A549 (cell line): Measurements from ENCODE around the gene CENPL. TPM values are rescaled to one million over a fixed set of nuclear protein-coding genes. Genes with fewer than 3 reads are reported as not detected.
"Not testable (repeated sequence)": the region's sequence is repeated elsewhere in the genome, so short reads cannot be mapped to it uniquely, and the experiment has no call there.

ENCODE experiments used
- ATAC-seq, 2 experiments: fragments of 200-7000 bp in 1 of 2; fragments of >200 bp in 1 of 2; cut with Nextera tagmentation in 1 of 2; cut with Tn5 transposase in 1 of 2; 3 replicates each; pipeline versions ENCODE4 v1.8.0 to v1.9.1; 2018 to 2020; ENCODE audit warnings: mild to moderate bottlenecking in 1 of 2, moderate library complexity in 1 of 2
- CTCF ChIA-PET: fragments of 300-600 bp; sonication (Branson Sonifier 250); formaldehyde crosslinking; extraction: SDS; loops from one replicate; lab custom pipeline; 2021; ENCODE audit warnings: antibody characterized with exemption, inconsistent platforms; lab: Yijun Ruan, JAX
- POLR2A ChIA-PET: fragments of 350-600 bp; formaldehyde crosslinking; extraction: SDS; loops from one replicate; lab custom pipeline; 2021; ENCODE audit warnings: antibody characterized with exemption, inconsistent platforms; lab: Yijun Ruan, JAX
- DNase-seq, 2 experiments: peaks; one replicate each; pipeline versions ENCODE4 v3.0.0 to v3.0.0-alpha.2; 2011 to 2016; ENCODE audit warnings: low read depth in 1 of 2, low spot score in 1 of 2
- FAIRE-seq: peaks from 2 replicates; lab custom pipeline; 2011; peaks lifted over from hg19 to GRCh38; lab: Jason Lieb, UNC
- H3K27ac ChIP-seq, 2 experiments: fragments of >200 bp; sonication (Bioruptor Twin); formaldehyde crosslinking; 3 replicates each; pipeline ENCODE4 v1.5.1; 2016 to 2017
- H3K4me1 ChIP-seq: fragments of >200 bp; sonication (Bioruptor Twin); formaldehyde crosslinking; 3 replicates; pipeline ENCODE4 v1.6.1; 2016
- H3K4me2 ChIP-seq: fragments of >200 bp; sonication (Bioruptor Twin); formaldehyde crosslinking; 3 replicates; pipeline ENCODE4 v1.6.1; 2016
- H3K4me3 ChIP-seq: fragments of >200 bp; sonication (Bioruptor Twin); formaldehyde crosslinking; 3 replicates; pipeline ENCODE4 v1.5.1; 2016
- H3K9me3 ChIP-seq: fragments of >200 bp; sonication (Bioruptor Twin); formaldehyde crosslinking; 3 replicates; pipeline ENCODE4 v1.6.1; 2016
- EHMT2 ChIP-seq: fragments of 200-600 bp; sonication (generic); IDR thresholded peaks from 2 replicates; pipeline ENCODE4 v1.6.1; 2016; ENCODE audit warnings: antibody characterized with exemption, low read depth, mild to moderate bottlenecking, moderate library complexity
- EP300 ChIP-seq, 2 experiments: fragments of >200 bp; sonication (Bioruptor Twin); formaldehyde crosslinking; IDR thresholded peaks; 2 replicates in 1 of 2; 3 replicates in 1 of 2; pipeline ENCODE4 v1.6.1; 2016 to 2017
- FOSB ChIP-seq: fragments of 250-450 bp; sonication (Bioruptor Pico); IDR thresholded peaks from 2 replicates; pipeline ENCODE4 v1.5.0; 2020; ENCODE audit warnings: mild to moderate bottlenecking, moderate library complexity
- GATA3 ChIP-seq: IDR thresholded peaks from 2 replicates; pipeline ENCODE4 v1.6.1; 2012; ENCODE audit warnings: borderline replicate concordance
- HES2 ChIP-seq: fragments of >200 bp; sonication (Bioruptor Twin); formaldehyde crosslinking; IDR thresholded peaks from 2 replicates; pipeline ENCODE4 v1.6.1; 2016
- HMGXB4 ChIP-seq: fragments of 250-450 bp; sonication (Bioruptor Pico); IDR thresholded peaks from 2 replicates; pipeline ENCODE4 v1.5.0; 2021; ENCODE audit warnings: mild to moderate bottlenecking, moderate library complexity, borderline replicate concordance
- HOXA7 ChIP-seq: fragments of 250-450 bp; sonication (Bioruptor Pico); IDR thresholded peaks from 2 replicates; pipeline ENCODE4 v1.5.0; 2020; ENCODE audit warnings: mild to moderate bottlenecking, moderate library complexity
- JUN ChIP-seq, 2 experiments: fragments of >200 bp; sonication (Bioruptor Twin); formaldehyde crosslinking; IDR thresholded peaks; 2 replicates in 1 of 2; 3 replicates in 1 of 2; pipeline ENCODE4 v1.6.1; 2016 to 2017
- MAZ ChIP-seq: fragments of 150-350 bp; IDR thresholded peaks from 2 replicates; pipeline ENCODE4 v1.6.1; 2014; ENCODE audit warnings: antibody characterized with exemption, low read depth, low read length, borderline replicate concordance
- PBX3 ChIP-seq: IDR thresholded peaks from 2 replicates; pipeline ENCODE4 v1.6.1; 2012
- PHF8 ChIP-seq: fragments of 200-600 bp; sonication (generic); IDR thresholded peaks from 2 replicates; pipeline ENCODE4 v1.6.1; 2016; ENCODE audit warnings: low read depth, mild to moderate bottlenecking, antibody characterized with exemption, moderate library complexity, borderline replicate concordance
- POLR2A ChIP-seq: IDR thresholded peaks from 2 replicates; pipeline ENCODE4 v1.6.1; 2012; ENCODE audit warnings: mild to moderate bottlenecking, low read length
- POLR2AphosphoS2 ChIP-seq: conservative IDR thresholded peaks from 2 replicates; pipeline ENCODE4 v1.6.1; 2012; ENCODE audit warnings: low read length, improper control_type of control experiment, inconsistent platforms
- RAD21 ChIP-seq, 2 experiments: fragments of >200 bp in 1 of 2; sonication (Bioruptor Twin) in 1 of 2; formaldehyde crosslinking in 1 of 2; IDR thresholded peaks in 1 of 2; conservative IDR thresholded peaks in 1 of 2; 2 replicates in 1 of 2; 3 replicates in 1 of 2; pipeline ENCODE4 v1.6.1; 2012 to 2018; ENCODE audit warnings: inconsistent platforms in 1 of 2
- RARB ChIP-seq: fragments of 250-450 bp; sonication (Bioruptor Pico); IDR thresholded peaks from 2 replicates; pipeline ENCODE4 v1.8.0; 2021; ENCODE audit warnings: mild to moderate bottlenecking, moderate library complexity
- RCOR1 ChIP-seq: fragments of 150-350 bp; IDR thresholded peaks from 2 replicates; pipeline ENCODE4 v1.6.1; 2014; ENCODE audit warnings: antibody characterized with exemption, low read length, low read depth
- RNF2 ChIP-seq: fragments of 200-600 bp; sonication (generic); IDR thresholded peaks from 2 replicates; pipeline ENCODE4 v1.6.1; 2016; ENCODE audit warnings: low read depth, mild to moderate bottlenecking, antibody characterized with exemption, moderate library complexity, borderline replicate concordance
- TFCP2L1 ChIP-seq: fragments of 250-450 bp; sonication (Bioruptor Pico); IDR thresholded peaks from 2 replicates; pipeline ENCODE4 v1.5.0; 2021; ENCODE audit warnings: mild to moderate bottlenecking
- TP53 ChIP-seq: fragments of 250-450 bp; sonication (Bioruptor Pico); IDR thresholded peaks from 2 replicates; pipeline ENCODE4 v1.5.0; 2021; ENCODE audit warnings: mild to moderate bottlenecking, moderate library complexity
- ZC3H11A ChIP-seq: fragments of 450-650 bp; IDR thresholded peaks from 2 replicates; pipeline ENCODE4 v1.6.1; 2014; ENCODE audit warnings: antibody characterized with exemption, mild to moderate bottlenecking
- WGBS: methylation state at CpG from one replicate; pipeline ENCODE4 v1.1.6; 2017; ENCODE audit errors: missing lambda C conversion rate; 5-methylcytosine and 5-hydroxymethylcytosine counted together
- polyA plus RNA-seq, 4 experiments: library from polyadenylated mRNA; depleted of rRNA in 3 of 4; stranded (reverse); fragments of >200 nt; fragmentation: RNase III in 1 of 4; extraction: RNeasy Plus Mini Kit Qiagen cat#74134 plus additional on column Dnase treatment in 1 of 4; gene quantifications; 2 replicates in 3 of 4; 3 replicates in 1 of 4; pipeline ENCODE4 v1.2.3, GENCODE V29; 2011 to 2017

The CENPL gene
- polyA plus RNA-seq, 2 of the 4 experiments (the other 2 are of a cell fraction), result 10.8 to 20.2 TPM

DNA sequence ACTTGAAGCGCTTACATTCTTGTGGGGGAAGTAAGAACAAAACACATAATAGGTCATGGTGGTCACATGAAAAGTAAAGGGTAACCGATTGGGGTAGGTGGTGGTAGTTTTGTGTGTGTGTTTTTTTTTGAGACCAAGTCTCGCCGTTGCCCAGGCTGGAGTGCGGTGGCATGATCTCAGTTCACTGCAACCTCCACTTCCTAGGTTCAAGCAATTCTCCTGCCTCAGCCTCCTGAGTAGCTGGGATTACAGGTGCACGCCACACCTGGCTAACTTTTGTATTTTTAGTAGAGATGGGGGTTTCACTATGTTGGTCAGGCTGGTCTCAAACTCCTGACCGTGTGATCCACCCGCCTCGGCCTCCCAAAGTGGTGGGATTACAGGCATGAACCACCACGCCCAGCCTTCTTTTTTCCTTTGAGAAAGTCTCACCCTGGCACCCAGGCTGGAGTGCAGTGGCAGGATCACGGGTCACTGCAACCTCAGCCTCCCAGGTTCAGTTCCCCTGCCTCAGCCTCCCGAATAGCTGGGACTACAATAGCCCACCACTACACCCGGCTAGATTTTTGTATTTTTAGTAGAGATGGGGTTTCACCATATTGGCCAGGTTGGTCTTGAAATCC, 37.6 kb upstream of the CENPL start:
- not testable (repeated sequence) for H3K9me3 ChIP-seq, FAIRE-seq, DNase-seq, H3K4me2 ChIP-seq, H3K4me3 ChIP-seq
- peak overlapping the region in 1 of 2 experiments; percentile 43; a peak in 3 of 6 replicates for H3K27ac ChIP-seq
- ChIA-PET CTCF (interaction anchor here (0.6 to 1.4 kb wide), 4 partner anchors 355 to 442 kb away, joined by 3 to 5 read pairs (median 4); no protein-coding TSS in a partner anchor), POLR2A (interaction anchor here (1.1 kb wide), 1 partner anchor 38 kb away, joined by 3 read pairs; the partner anchor contains the start of gene DARS2)
- peaks cover 24% of the 10 kb centered on the region for H3K4me1 ChIP-seq
- 74% methylated on average over 13 of the region's 13 CpGs for WGBS
- TF ChIP-seq GATA3, result peak; percentile 37; the same call in 1 of the 2 replicates
- peak; percentile 26; the same call in 1 of the 2 replicates for TF ChIP-seq TFCP2L1 (CRISPR knock-in tag)
- peak; percentile 63; the same call in 1 of the 2 replicates for TF ChIP-seq TP53 (CRISPR knock-in tag)
- TF ChIP-seq RARB (CRISPR knock-in tag), result peak; percentile 81; the same call in 1 of the 2 replicates
- TF ChIP-seq HOXA7 (CRISPR knock-in tag), result peak; percentile 74; the same call in 1 of the 2 replicates
- TF ChIP-seq FOSB (CRISPR knock-in tag), result peak; percentile 70
- peak; percentile 58 to 68; a peak in 4 of 5 replicates for TF ChIP-seq JUN (IDR thresholded peaks at IDR 0.05)
- TF ChIP-seq PBX3, result peak; percentile 83
- peak; percentile 86 for TF ChIP-seq POLR2AphosphoS2
- ATAC-seq, result peak; percentile 10 to 24; a peak in 3 of 6 replicates

- ATAC-seq, result peak; percentile 38 to 44
- FAIRE-seq, result no peak
- H3K4me1 ChIP-seq, result peaks cover 24% of the 10 kb centered on the region
- CTCF ChIA-PET, result interaction anchor here (0.6 to 1.4 kb wide), 2 partner anchors 420 to 442 kb away, joined by 3 to 5 read pairs; no protein-coding TSS in a partner anchor
- H3K4me2 ChIP-seq, result no peak overlapping the region
- TF ChIP-seq HES2, result no peak
- no peak for TF ChIP-seq EHMT2
- TF ChIP-seq HOXA7 (CRISPR knock-in tag), result peak; percentile 88
- TF ChIP-seq PHF8, result no peak
- no peak for TF ChIP-seq RAD21 (conservative IDR thresholded peaks at IDR 0.05 in 1 of 2, IDR thresholded peaks at IDR 0.05 in 1 of 2)
- TF ChIP-seq EP300 (IDR thresholded peaks at IDR 0.05), result no peak
- TF ChIP-seq POLR2A, result no peak
- TF ChIP-seq PBX3, result peak; percentile 70
- TF ChIP-seq ZC3H11A, result no peak
- 0 out of 2 replicates have a peak, but pooled peaks have one; percentile 57 for TF ChIP-seq RARB (CRISPR knock-in tag)
- TF ChIP-seq RCOR1, result no peak
- TF ChIP-seq TP53 (CRISPR knock-in tag), result peak; percentile 96
- TF ChIP-seq RNF2, result no peak
- TF ChIP-seq HMGXB4 (CRISPR knock-in tag), result no peak
- peak; percentile 96 for TF ChIP-seq TFCP2L1 (CRISPR knock-in tag)
- no peak for TF ChIP-seq MAZ
- no peak for TF ChIP-seq JUN (IDR thresholded peaks at IDR 0.05)
- no peak overlapping the region for H3K27ac ChIP-seq
- 89% methylated on average over 7 of the region's 7 CpGs for WGBS
- no peaks in the 10 kb centered on the region for H3K9me3 ChIP-seq
- POLR2A ChIA-PET, result interaction anchor here (1.1 kb wide), 1 partner anchor 38 kb away, joined by 3 read pairs; the partner anchor contains the start of gene DARS2
- H3K4me3 ChIP-seq, result no peak overlapping the region
- DNase-seq, result no peak
These were observed 37.1 kb upstream of the CENPL start for GRCh38 chr1:173861731-173862145.
